Measurements from ENCODE around the gene RBMX.

DNA sequence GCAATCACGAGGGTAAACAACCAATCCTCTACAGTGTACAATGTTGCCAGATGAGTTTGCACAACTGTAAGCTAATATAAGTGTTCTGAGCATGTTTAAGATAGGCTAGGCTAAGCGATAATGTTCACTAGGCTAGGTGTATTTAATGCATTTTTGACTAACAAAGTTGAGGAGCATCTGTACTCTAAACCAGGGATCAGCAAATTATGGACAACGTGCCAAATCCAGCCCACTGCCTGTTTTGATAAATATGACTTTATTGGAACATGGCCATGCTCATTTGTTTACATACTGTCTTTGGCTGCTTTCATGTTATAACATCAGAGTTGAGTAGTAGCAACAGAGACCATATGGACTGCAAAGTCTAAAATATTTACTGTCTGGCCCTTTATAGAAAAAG, 53.5 kb downstream of the RBMX start:
- no peak for TF ChIP-seq FOS (IDR thresholded peaks at IDR 0.05; ENCODE audit: low read depth, low read length)
- TF ChIP-seq, protein P1, sequence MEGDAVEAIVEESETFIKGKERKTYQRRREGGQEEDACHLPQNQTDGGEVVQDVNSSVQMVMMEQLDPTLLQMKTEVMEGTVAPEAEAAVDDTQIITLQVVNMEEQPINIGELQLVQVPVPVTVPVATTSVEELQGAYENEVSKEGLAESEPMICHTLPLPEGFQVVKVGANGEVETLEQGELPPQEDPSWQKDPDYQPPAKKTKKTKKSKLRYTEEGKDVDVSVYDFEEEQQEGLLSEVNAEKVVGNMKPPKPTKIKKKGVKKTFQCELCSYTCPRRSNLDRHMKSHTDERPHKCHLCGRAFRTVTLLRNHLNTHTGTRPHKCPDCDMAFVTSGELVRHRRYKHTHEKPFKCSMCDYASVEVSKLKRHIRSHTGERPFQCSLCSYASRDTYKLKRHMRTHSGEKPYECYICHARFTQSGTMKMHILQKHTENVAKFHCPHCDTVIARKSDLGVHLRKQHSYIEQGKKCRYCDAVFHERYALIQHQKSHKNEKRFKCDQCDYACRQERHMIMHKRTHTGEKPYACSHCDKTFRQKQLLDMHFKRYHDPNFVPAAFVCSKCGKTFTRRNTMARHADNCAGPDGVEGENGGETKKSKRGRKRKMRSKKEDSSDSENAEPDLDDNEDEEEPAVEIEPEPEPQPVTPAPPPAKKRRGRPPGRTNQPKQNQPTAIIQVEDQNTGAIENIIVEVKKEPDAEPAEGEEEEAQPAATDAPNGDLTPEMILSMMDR (conservative IDR thresholded peaks at IDR 0.05; ENCODE audit: low read depth, low read length), result no peak
- no peak for TF ChIP-seq POLR2A (IDR thresholded peaks at IDR 0.05; ENCODE audit: low read depth, low read length)
- TF ChIP-seq CEBPB (IDR thresholded peaks at IDR 0.05; ENCODE audit: low read depth, low read length), result no peak
- no peak for TF ChIP-seq BHLHE40 (IDR thresholded peaks at IDR 0.05; ENCODE audit: low read depth, low read length)
- TF ChIP-seq, protein P2, sequence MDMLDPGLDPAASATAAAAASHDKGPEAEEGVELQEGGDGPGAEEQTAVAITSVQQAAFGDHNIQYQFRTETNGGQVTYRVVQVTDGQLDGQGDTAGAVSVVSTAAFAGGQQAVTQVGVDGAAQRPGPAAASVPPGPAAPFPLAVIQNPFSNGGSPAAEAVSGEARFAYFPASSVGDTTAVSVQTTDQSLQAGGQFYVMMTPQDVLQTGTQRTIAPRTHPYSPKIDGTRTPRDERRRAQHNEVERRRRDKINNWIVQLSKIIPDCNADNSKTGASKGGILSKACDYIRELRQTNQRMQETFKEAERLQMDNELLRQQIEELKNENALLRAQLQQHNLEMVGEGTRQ (IDR thresholded peaks at IDR 0.05; ENCODE audit: low read depth, low read length), result no peak
- no peak for TF ChIP-seq MAZ (IDR thresholded peaks at IDR 0.05; ENCODE audit: borderline replicate concordance, low read depth, low read length)
- TF ChIP-seq RAD21 (IDR thresholded peaks at IDR 0.05; ENCODE audit: low read length), result no peak
